ENCODE measurements around the gene ITPR1.

Gene ITPR1

GRCh38 chr3:4835616-4836043, 342.5 kb downstream of the ITPR1 start:
- no peak for DNase-seq (ENCODE audit: extremely low read depth, low read depth)
- no peak overlapping the region for H3K4me3 ChIP-seq (replicated peaks; ENCODE audit: low read depth, low read length)
- no peak for TF ChIP-seq CTCF (IDR thresholded peaks at IDR 0.05; ENCODE audit: low read depth, low read length, missing control alignments)

DNA sequence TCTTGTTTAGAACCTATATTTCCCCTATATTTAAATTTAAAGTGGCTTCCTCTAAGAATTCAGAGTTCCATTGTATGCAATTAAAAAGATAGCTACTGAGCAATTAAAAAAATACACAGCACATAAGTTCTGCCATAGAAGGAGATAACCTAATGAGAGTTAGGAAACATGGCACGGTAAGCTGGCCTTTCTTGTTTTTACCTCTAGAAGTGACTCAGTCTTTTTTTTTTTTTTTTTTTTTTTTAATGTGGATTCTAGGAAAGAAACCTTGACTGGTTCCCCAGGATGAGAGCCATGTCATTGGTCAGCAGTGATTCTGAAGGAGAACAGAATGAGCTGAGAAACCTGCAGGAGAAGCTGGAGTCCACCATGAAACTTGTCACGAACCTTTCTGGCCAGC, 343.4 kb downstream of the ITPR1 start:
- H3K4me3 ChIP-seq (replicated peaks; ENCODE audit: low read depth, low read length), result no peak overlapping the region
- no peak for TF ChIP-seq CTCF (IDR thresholded peaks at IDR 0.05; ENCODE audit: low read depth, low read length, missing control alignments)

GRCh38 chr3:4837374-4837930, 344.3 kb downstream of the ITPR1 start:
- DNase-seq (ENCODE audit: extremely low read depth, low read depth), result no peak
- H3K4me3 ChIP-seq (replicated peaks; ENCODE audit: low read depth, low read length), result no peak overlapping the region
- TF ChIP-seq CTCF (IDR thresholded peaks at IDR 0.05; ENCODE audit: low read depth, low read length, missing control alignments), result no peak

More for the DNA sequence above, 343.4 kb downstream of the ITPR1 start:
- DNase-seq (ENCODE audit: extremely low read depth, low read depth), result no peak

DNA sequence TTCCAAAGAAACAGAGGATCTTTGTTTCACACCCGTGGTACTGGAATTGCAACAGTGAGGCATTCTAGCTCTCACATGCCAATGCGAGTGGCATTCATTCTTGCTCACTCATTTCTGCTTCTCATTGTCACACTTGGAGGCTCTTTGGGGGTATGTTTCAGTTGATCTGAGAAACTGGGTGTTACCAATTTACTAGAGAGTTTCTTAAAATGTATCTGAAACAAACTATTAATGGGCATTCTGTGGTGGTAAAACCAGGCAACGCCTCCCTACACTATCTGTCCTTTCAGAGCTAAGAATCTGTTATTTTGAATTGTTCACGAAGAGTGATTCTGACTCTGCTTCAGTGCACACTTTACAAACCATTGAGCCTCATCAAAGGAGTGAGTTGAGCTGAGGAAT, 345.5 kb downstream of the ITPR1 start:
- H3K4me3 ChIP-seq (replicated peaks; ENCODE audit: low read depth, low read length), result no peak overlapping the region
- TF ChIP-seq CTCF (IDR thresholded peaks at IDR 0.05; ENCODE audit: low read depth, low read length, missing control alignments), result no peak
- DNase-seq (ENCODE audit: extremely low read depth, low read depth), result no peak

GRCh38 chr3:4839278-4839677, 346.1 kb downstream of the ITPR1 start:
- no peak overlapping the region for H3K4me3 ChIP-seq (replicated peaks; ENCODE audit: low read depth, low read length)
- no peak for DNase-seq (ENCODE audit: extremely low read depth, low read depth)
- no peak for TF ChIP-seq CTCF (IDR thresholded peaks at IDR 0.05; ENCODE audit: low read depth, low read length, missing control alignments)

DNA sequence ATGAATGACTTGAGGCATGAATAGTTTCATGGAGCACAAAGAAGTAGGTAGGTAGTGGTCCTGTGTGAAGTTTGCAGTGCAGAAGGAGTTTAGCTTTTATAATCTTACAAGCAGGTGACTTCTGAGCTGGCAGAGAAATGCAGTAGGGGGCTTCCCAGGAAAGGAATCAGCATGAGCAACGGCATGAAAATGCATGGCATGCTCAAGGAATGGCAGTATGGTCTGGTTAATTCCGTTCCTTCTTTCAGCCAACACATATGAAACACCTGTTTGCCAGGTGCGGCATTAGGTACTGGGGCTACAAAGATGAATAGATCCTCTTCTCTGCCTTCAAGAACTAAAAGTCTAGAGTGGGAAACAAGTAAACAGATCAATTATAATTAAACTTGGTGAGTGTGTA, 348.1 kb downstream of the ITPR1 start:
- H3K4me3 ChIP-seq (replicated peaks; ENCODE audit: low read depth, low read length), result no peak overlapping the region
- TF ChIP-seq CTCF (IDR thresholded peaks at IDR 0.05; ENCODE audit: low read depth, low read length, missing control alignments), result no peak
- DNase-seq (ENCODE audit: extremely low read depth, low read depth), result no peak

Measured in HFF-Myc (cell line).